Measurements from ENCODE around the gene OR10H4.
"Not testable (repeated sequence)": the region's sequence is repeated elsewhere in the genome, so short reads cannot be mapped to it uniquely, and the experiment has no call there.

OR10H4 gene

DNA sequence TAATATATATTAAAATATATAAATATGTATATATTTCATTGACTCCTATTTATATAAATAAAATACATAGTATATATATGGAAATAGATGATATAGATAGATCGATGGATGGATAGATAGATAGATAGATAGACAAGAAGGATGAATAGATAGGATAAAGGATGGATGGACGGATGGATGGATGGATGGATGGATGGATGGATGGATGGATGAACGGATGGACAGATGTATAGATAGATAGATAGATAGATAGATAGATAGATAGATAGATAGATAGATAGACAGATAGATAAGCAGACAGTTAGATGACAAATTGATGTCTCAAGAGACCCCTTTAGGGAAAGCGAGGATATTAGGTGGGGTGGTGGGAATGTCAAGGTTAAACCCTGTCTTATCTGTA, 29.6 kb upstream of the OR10H4 start:
- H3K9me3 ChIP-seq (ENCODE audit: control insufficient read depth, low read length), result no peaks in the 10 kb centered on the region
- no peak overlapping the region for H2AFZ ChIP-seq
- no peaks in the 10 kb centered on the region for H3K79me2 ChIP-seq
- no peaks in the 10 kb centered on the region for H3K36me3 ChIP-seq (ENCODE audit: control insufficient read depth, insufficient read depth, low read length)
- H3K27ac ChIP-seq, result no peak overlapping the region
- TF ChIP-seq, protein P1, sequence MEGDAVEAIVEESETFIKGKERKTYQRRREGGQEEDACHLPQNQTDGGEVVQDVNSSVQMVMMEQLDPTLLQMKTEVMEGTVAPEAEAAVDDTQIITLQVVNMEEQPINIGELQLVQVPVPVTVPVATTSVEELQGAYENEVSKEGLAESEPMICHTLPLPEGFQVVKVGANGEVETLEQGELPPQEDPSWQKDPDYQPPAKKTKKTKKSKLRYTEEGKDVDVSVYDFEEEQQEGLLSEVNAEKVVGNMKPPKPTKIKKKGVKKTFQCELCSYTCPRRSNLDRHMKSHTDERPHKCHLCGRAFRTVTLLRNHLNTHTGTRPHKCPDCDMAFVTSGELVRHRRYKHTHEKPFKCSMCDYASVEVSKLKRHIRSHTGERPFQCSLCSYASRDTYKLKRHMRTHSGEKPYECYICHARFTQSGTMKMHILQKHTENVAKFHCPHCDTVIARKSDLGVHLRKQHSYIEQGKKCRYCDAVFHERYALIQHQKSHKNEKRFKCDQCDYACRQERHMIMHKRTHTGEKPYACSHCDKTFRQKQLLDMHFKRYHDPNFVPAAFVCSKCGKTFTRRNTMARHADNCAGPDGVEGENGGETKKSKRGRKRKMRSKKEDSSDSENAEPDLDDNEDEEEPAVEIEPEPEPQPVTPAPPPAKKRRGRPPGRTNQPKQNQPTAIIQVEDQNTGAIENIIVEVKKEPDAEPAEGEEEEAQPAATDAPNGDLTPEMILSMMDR (IDR thresholded peaks at IDR 0.05), result no peak
- H3K27me3 ChIP-seq (ENCODE audit: control insufficient read depth, insufficient read depth, low read length), result no peaks in the 10 kb centered on the region
- no peak overlapping the region for H3K4me2 ChIP-seq (ENCODE audit: low read length)
- no peak overlapping the region for H3K4me3 ChIP-seq (ENCODE audit: low read depth, low read length)
- no peak overlapping the region for H3K9ac ChIP-seq
- H3K4me1 ChIP-seq, result no peaks in the 10 kb centered on the region

DNA sequence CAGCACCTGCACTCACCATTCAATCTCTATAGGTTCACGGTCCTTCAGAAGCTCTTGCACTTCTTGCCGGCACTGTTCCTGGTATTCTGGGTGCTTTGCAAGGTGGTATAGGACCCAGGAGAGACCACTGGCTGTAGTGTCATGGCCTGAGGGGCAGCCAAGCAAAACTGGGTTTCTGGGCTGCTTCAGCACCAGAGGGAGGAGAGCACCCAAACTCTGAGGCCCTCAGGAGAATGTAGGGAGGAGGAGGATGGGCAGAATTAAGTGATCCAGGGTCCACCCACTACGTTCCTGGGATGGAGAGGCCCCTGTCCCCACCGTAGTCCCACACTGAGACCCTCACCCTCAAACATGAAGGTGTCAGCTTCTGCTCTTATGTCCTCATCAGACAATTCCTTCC, 26.8 kb upstream of the OR10H4 start:
- H3K9ac ChIP-seq, result no peak overlapping the region
- TF ChIP-seq, protein P1 (IDR thresholded peaks at IDR 0.05), result no peak
- no peak overlapping the region for H3K4me2 ChIP-seq (ENCODE audit: low read length)
- H3K27ac ChIP-seq, result no peak overlapping the region
- no peaks in the 10 kb centered on the region for H3K9me3 ChIP-seq (ENCODE audit: control insufficient read depth, low read length)
- no peaks in the 10 kb centered on the region for H3K27me3 ChIP-seq (ENCODE audit: control insufficient read depth, insufficient read depth, low read length)
- H3K4me1 ChIP-seq, result no peaks in the 10 kb centered on the region
- no peaks in the 10 kb centered on the region for H3K79me2 ChIP-seq
- H3K36me3 ChIP-seq (ENCODE audit: control insufficient read depth, insufficient read depth, low read length), result no peaks in the 10 kb centered on the region
- H2AFZ ChIP-seq, result no peak overlapping the region
- no peak overlapping the region for H3K4me3 ChIP-seq (ENCODE audit: low read depth, low read length)

DNA sequence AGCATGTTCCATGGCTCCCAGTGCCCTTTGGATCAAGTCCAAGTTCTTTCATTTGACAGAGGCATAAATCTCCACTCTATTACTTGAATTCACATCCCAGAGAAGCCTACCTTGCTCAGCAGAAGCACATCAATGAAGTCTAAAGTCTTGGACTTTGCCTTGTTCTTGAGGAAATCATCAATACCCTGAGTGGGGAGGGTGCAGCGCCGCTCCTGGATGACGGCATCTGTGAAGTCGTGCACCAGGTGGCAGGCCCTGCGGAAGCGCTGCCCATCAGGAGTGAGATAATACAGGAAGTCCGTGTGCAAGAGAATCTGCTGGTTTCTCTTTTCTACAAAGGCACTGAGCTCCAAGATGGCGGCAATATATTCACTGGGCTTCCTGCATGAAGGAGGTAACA, 25.1 kb upstream of the OR10H4 start:
- Histone ChIP-seq H3K4me2 (ENCODE audit: low read length) (no peak overlapping the region), H3K79me2 (no peaks in the 10 kb centered on the region), H3K9me3 (ENCODE audit: control insufficient read depth, low read length) (no peaks in the 10 kb centered on the region), H3K4me3 (ENCODE audit: low read depth, low read length) (no peak overlapping the region), H3K27me3 (ENCODE audit: control insufficient read depth, insufficient read depth, low read length) (no peaks in the 10 kb centered on the region), H3K4me1 (no peaks in the 10 kb centered on the region), H3K9ac (no peak overlapping the region), H3K27ac (no peak overlapping the region), H2AFZ (no peak overlapping the region), H3K36me3 (ENCODE audit: control insufficient read depth, insufficient read depth, low read length) (no peaks in the 10 kb centered on the region)
- TF ChIP-seq, protein P1 (IDR thresholded peaks at IDR 0.05), result no peak

DNA sequence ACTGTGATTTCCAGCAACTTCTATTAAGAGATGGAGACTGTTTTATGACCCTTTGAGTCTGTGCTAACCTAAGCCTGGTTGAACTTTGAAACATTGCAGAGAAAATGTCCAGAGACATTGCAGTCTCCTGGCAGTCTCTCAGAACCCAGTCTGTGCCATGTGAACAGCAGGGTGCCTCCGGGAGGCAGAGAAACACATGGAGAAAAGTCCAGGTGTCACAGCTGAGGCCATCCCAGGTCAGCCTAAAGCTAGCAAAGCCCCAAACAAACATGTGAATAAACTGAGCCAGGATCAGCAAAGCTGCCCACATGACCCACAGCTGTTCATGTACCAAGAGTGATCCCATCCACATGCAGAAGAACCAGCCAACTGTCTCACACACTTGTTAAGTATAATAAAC, 22.3 kb upstream of the OR10H4 start:
- no peak overlapping the region for H3K4me3 ChIP-seq (ENCODE audit: low read depth, low read length)
- H3K36me3 ChIP-seq (ENCODE audit: control insufficient read depth, insufficient read depth, low read length), result no peaks in the 10 kb centered on the region
- H2AFZ ChIP-seq, result no peak overlapping the region
- H3K27ac ChIP-seq, result no peak overlapping the region
- TF ChIP-seq, protein P1 (IDR thresholded peaks at IDR 0.05), result no peak
- H3K79me2 ChIP-seq, result no peaks in the 10 kb centered on the region
- no peaks in the 10 kb centered on the region for H3K9me3 ChIP-seq (ENCODE audit: control insufficient read depth, low read length)
- no peaks in the 10 kb centered on the region for H3K4me1 ChIP-seq
- no peak overlapping the region for H3K4me2 ChIP-seq (ENCODE audit: low read length)
- H3K27me3 ChIP-seq (ENCODE audit: control insufficient read depth, insufficient read depth, low read length), result peaks cover 2% of the 10 kb centered on the region
- H3K9ac ChIP-seq, result no peak overlapping the region

DNA sequence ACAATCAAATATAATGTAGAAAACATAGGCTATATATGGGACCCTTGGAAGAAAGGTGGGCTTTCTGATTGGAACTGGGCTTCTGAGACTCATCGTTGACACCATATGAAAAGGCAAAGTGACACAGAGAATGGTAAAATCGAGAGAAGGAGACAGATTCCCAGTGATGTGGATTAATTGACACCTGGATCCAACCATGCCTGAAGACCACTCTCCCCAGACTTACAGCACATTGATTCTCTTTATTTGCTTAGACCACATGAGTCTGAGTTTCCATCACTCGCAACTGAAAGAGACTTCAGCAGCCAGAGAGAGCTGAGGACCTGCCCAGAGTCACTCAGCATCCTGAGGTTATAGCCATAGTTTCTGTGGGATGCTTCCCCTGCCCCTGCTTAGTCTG, 20.5 kb upstream of the OR10H4 start:
- H3K9me3 ChIP-seq (ENCODE audit: control insufficient read depth, low read length), result no peaks in the 10 kb centered on the region
- TF ChIP-seq, protein P1 (IDR thresholded peaks at IDR 0.05), result no peak

DNA sequence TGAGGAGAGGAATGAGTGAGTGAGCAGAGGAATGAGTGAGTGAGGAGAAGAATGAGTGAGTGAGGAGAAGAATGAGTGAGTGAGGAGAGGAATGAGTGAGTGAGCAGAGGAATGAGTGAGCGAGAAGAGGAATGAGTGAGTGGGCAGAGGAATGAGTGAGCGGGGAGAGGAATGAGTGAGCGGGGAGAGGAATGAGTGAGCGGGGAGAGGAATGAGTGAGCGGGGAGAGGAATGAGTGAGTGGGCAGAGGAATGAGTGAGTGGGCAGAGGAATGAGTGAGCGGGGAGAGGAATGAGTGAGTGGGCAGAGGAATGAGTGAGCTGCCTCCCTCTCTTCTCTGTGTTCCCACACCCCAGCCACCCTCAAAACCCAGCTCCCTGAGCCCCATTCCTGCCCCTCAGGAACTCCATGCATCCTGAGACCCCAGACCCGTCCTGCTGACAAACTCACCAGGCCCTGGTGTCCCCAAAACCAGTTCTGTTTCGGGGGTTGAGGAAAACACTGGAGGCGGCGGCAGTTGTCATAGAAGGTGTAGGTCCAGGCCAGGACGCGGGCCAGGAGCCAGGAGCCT, 15.0 kb upstream of the OR10H4 start:
- H3K4me3 ChIP-seq (ENCODE audit: low read depth, low read length); H3K27me3 ChIP-seq (ENCODE audit: control insufficient read depth, insufficient read depth, low read length); H3K79me2 ChIP-seq; H3K4me2 ChIP-seq (ENCODE audit: low read length); H3K4me1 ChIP-seq; H3K36me3 ChIP-seq (ENCODE audit: control insufficient read depth, insufficient read depth, low read length); H3K27ac ChIP-seq; H3K9me3 ChIP-seq (ENCODE audit: control insufficient read depth, low read length); H2AFZ ChIP-seq; H3K9ac ChIP-seq: not testable (repeated sequence)

More for the DNA sequence above, 20.5 kb upstream of the OR10H4 start:
- no peak overlapping the region for H2AFZ ChIP-seq
- H3K79me2 ChIP-seq, result no peaks in the 10 kb centered on the region
- no peak overlapping the region for H3K9ac ChIP-seq
- no peak overlapping the region for H3K27ac ChIP-seq
- H3K27me3 ChIP-seq (ENCODE audit: control insufficient read depth, insufficient read depth, low read length), result peaks cover 2% of the 10 kb centered on the region
- H3K36me3 ChIP-seq (ENCODE audit: control insufficient read depth, insufficient read depth, low read length), result no peaks in the 10 kb centered on the region
- H3K4me2 ChIP-seq (ENCODE audit: low read length), result no peak overlapping the region
- no peak overlapping the region for H3K4me3 ChIP-seq (ENCODE audit: low read depth, low read length)
- no peaks in the 10 kb centered on the region for H3K4me1 ChIP-seq
